A673 (cell line): Measurements from ENCODE around the gene CDH24. TPM values are rescaled to one million over a fixed set of nuclear protein-coding genes. Genes with fewer than 3 reads are reported as not detected.

Experiments
- BruUV-seq: library from RNA; stranded (reverse); fragments of 400-500 nt; replicated peaks from 2 replicates; lab custom pipeline; 2021; lab: Mats Ljungman, UMichigan
- CTCF ChIA-PET: fragments of 300-600 bp; sonication (Branson Sonifier 250); formaldehyde crosslinking; loops from one replicate; lab custom pipeline; 2022; ENCODE audit warnings: antibody characterized with exemption; lab: Charles Lee
- POLR2A ChIA-PET: fragments of 300-600 bp; sonication (Branson Sonifier 250); formaldehyde crosslinking; loops from one replicate; lab custom pipeline; 2022; ENCODE audit warnings: antibody characterized with exemption; ENCODE audit not compliant: low non-redundant PET; lab: Charles Lee
- DNase-seq: peaks from one replicate; pipeline ENCODE4 v3.0.0-alpha.2; 2015; ENCODE audit warnings: low spot score
- H3K27ac ChIP-seq: fragments of 200-600 bp; sonication (generic); 2 replicates; pipeline ENCODE4 v1.5.1; 2016; ENCODE audit warnings: mixed run types, low read depth, mild to moderate bottlenecking, mixed read lengths, antibody characterized with exemption, low read length; ENCODE audit not compliant: poor library complexity, severe bottlenecking
- H3K27me3 ChIP-seq: fragments of 200-600 bp; sonication (generic); replicated peaks from 2 replicates; pipeline ENCODE4 v1.6.1; 2017; ENCODE audit warnings: mixed run types, low read depth, mild to moderate bottlenecking, mixed read lengths, antibody characterized with exemption, low read length; ENCODE audit not compliant: insufficient read depth, poor library complexity
- H3K36me3 ChIP-seq: fragments of 200-600 bp; sonication (generic); 2 replicates; pipeline ENCODE4 v1.6.1; 2016; ENCODE audit warnings: mixed run types, mild to moderate bottlenecking, mixed read lengths, antibody characterized with exemption, low read length; ENCODE audit not compliant: insufficient read depth, poor library complexity, severe bottlenecking
- H3K4me1 ChIP-seq: fragments of 200-600 bp; sonication (generic); 2 replicates; pipeline ENCODE4 v1.6.1; 2017; ENCODE audit warnings: mixed run types, mild to moderate bottlenecking, mixed read lengths, antibody characterized with exemption, low read length; ENCODE audit not compliant: insufficient read depth, poor library complexity, severe bottlenecking
- H3K4me3 ChIP-seq: fragments of 200-600 bp; sonication (generic); 2 replicates; pipeline ENCODE4 v1.5.1; 2016; ENCODE audit warnings: low read depth, mixed run types, mild to moderate bottlenecking, mixed read lengths, low read length; ENCODE audit not compliant: poor library complexity, severe bottlenecking
- H3K9me3 ChIP-seq: fragments of 200-600 bp; sonication (generic); 2 replicates; pipeline ENCODE4 v1.6.1; 2016; ENCODE audit warnings: mixed run types, low read depth, mild to moderate bottlenecking, mixed read lengths, antibody characterized with exemption, low read length; ENCODE audit not compliant: poor library complexity, severe bottlenecking
- EZH2 ChIP-seq: fragments of 200-600 bp; sonication (generic); IDR thresholded peaks from 2 replicates; pipeline ENCODE4 v1.6.1; 2017; ENCODE audit warnings: borderline replicate concordance, low read depth, mild to moderate bottlenecking, mixed read lengths, antibody characterized with exemption, low read length; ENCODE audit not compliant: poor library complexity, severe bottlenecking
- intact Hi-C: fragments of 100-400 bp; cut with micrococcal nuclease; formaldehyde crosslinking; loops from one replicate; pipeline ENCODE4 v1.10.0; 2022; ENCODE audit not compliant: unreplicated experiment
- total RNA-seq: library from RNA; stranded (reverse); gene quantifications from 2 replicates; pipeline ENCODE4 v1.2.3, GENCODE V29; 2021
- TF ChIP-seq, protein P1 (sequence below): fragments of 300-800, 200-600 bp; sonication (generic); conservative IDR thresholded peaks from 2 replicates; pipeline ENCODE4 v1.5.1; 2017; ENCODE audit warnings: low read depth, mild to moderate bottlenecking, antibody characterized with exemption, low read length, moderate library complexity, mixed read lengths

Gene CDH24
- total RNA-seq, 1 experiment from 2014 or later, result 44.8 TPM

DNA sequence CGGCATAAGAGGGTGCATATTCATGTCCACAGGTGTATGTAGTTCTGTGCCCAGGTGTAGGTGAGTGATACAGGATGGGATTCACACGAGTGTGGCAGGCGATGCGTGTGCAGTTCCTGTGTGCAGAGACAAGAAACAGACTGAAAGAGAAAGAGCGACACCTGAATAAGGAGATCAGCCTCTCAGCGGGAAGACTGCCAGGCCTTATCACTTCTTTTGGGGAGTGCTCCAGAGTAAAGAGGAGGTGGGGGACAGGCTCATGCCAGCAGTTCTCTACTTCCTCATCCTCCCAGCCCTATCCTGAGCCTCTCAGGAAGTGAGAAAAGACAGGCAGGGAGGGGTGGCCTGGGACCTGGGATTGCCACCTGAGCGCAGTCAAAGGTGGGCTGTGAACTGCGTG, 12.5 kb downstream of the CDH24 start:
- Histone ChIP-seq H3K4me3 (no peak overlapping the region), H3K27ac (no peak overlapping the region), H3K9me3 (no peaks in the 10 kb centered on the region), H3K27me3 (no peaks in the 10 kb centered on the region), H3K4me1 (no peaks in the 10 kb centered on the region), H3K36me3 (peaks cover 15% of the 10 kb centered on the region)
- intact Hi-C loops, result no loop called here
- ChIA-PET CTCF (no interaction called here), POLR2A (no interaction called here)
- DNase-seq, result no peak
- no TSS peak for BruUV-seq
- TF ChIP-seq EZH2, result no peak
- TF ChIP-seq, protein P1, sequence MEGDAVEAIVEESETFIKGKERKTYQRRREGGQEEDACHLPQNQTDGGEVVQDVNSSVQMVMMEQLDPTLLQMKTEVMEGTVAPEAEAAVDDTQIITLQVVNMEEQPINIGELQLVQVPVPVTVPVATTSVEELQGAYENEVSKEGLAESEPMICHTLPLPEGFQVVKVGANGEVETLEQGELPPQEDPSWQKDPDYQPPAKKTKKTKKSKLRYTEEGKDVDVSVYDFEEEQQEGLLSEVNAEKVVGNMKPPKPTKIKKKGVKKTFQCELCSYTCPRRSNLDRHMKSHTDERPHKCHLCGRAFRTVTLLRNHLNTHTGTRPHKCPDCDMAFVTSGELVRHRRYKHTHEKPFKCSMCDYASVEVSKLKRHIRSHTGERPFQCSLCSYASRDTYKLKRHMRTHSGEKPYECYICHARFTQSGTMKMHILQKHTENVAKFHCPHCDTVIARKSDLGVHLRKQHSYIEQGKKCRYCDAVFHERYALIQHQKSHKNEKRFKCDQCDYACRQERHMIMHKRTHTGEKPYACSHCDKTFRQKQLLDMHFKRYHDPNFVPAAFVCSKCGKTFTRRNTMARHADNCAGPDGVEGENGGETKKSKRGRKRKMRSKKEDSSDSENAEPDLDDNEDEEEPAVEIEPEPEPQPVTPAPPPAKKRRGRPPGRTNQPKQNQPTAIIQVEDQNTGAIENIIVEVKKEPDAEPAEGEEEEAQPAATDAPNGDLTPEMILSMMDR, result no peak

DNA sequence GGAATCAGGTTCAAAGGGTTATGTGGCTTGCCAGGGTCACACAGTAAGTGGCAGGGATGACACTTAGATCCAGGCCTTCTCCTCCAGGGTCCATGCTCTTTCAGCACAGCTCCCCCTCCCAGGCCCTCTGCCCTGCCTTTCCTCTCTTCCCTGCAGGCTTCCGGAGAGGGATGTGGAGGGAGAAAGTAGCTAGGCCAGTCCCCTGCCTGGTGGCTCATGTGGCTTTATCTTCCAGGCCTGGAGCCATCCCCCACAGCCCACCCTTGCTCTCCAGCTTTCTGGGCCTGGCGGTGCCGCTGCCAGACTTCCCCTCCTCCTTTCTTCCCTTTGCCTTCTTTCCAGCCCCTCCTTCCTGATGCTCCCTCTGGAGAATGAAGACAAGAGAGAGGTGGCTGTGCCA, 13.6 kb downstream of the CDH24 start:
- H3K27ac ChIP-seq, result no peak overlapping the region
- ChIA-PET POLR2A (no interaction called here), CTCF (no interaction called here)
- no TSS peak for BruUV-seq
- no peaks in the 10 kb centered on the region for H3K4me1 ChIP-seq
- no peaks in the 10 kb centered on the region for H3K27me3 ChIP-seq
- no peak for TF ChIP-seq EZH2
- TF ChIP-seq, protein P1, result no peak
- no peak overlapping the region for H3K4me3 ChIP-seq
- intact Hi-C loops, result no loop called here
- H3K9me3 ChIP-seq, result no peaks in the 10 kb centered on the region
- no peak for DNase-seq
- peaks cover 5% of the 10 kb centered on the region for H3K36me3 ChIP-seq

DNA sequence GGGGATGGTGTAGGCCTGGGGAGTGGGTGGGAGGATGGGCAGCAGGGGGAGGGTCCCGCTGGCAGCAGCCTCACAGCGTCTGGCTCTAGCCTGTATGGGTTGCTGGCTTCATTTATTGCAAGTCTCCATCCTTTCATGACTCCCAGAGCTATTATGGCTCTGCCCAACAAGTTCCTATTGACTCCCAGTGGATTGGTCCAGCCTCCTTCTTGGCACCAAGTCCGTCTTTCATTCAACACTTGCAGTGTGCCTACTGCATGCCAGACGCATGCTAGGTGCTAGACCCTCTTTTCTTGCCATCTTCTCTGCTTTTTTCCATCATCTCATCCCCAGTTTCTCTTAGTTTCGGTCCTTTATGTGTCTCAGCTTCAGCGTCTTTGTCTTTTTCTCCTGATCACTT, 14.2 kb downstream of the CDH24 start:
- no peak for TF ChIP-seq EZH2
- no peak overlapping the region for H3K27ac ChIP-seq
- H3K4me1 ChIP-seq, result no peaks in the 10 kb centered on the region
- H3K4me3 ChIP-seq, result no peak overlapping the region
- POLR2A ChIA-PET, result interaction anchor here (0.5 kb wide), 1 partner anchor 14 kb away, joined by 3 read pairs; no protein-coding TSS in a partner anchor
- BruUV-seq, result no TSS peak
- no peaks in the 10 kb centered on the region for H3K27me3 ChIP-seq
- no peaks in the 10 kb centered on the region for H3K36me3 ChIP-seq
- CTCF ChIA-PET, result interaction anchor here (0.9 kb wide), 1 partner anchor 54 kb away, joined by 3 read pairs; no protein-coding TSS in a partner anchor
- intact Hi-C loops, result no loop called here
- no peak for DNase-seq
- no peaks in the 10 kb centered on the region for H3K9me3 ChIP-seq

DNA sequence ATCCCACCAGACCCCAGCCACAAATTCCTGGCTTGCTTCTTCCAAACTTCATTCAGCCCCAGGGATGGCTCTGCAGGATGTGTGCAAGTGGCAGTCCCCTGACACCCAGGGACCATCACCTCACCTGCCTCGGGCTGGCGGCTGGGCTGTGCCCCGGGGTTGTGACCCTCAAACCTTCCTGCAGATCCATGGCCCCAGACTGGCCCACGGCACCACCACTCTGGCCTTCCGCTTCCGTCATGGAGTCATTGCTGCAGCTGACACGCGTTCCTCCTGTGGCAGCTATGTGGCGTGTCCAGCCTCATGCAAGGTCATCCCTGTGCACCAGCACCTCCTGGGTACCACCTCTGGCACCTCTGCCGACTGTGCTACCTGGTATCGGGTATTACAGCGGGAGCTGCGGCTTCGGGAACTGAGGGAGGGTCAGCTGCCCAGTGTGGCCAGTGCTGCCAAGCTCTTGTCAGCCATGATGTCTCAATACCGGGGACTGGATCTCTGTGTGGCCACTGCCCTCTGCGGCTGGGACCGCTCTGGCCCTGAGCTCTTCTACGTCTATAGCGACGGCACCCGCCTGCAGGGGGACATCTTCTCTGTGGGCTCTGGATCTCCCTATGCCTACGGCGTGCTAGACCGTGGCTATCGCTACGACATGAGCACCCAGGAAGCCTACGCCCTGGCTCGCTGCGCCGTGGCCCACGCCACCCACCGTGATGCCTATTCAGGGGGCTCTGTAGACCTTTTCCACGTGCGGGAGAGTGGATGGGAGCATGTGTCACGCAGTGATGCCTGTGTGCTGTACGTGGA, 15.0 kb downstream of the CDH24 start, which contains the start of gene PSMB11:
PSMB11 (plus strand) TSS at position 51 of the 804 bp plus-strand sequence; CDS start at position 65, 14 bp downstream.
- H3K4me3 ChIP-seq, result no peak within 1 kb of the TSS
- no peak for DNase-seq
- no peaks in the 10 kb centered on the region for H3K36me3 ChIP-seq
- H3K9me3 ChIP-seq, result no peaks in the 10 kb centered on the region
- BruUV-seq, result no TSS peak
- no peaks in the 10 kb centered on the region for H3K4me1 ChIP-seq
- ChIA-PET POLR2A (interaction anchor here (0.5 kb wide), 1 partner anchor 13 kb away, joined by 3 read pairs; no protein-coding TSS in a partner anchor), CTCF (interaction anchor here (0.9 kb wide), 1 partner anchor 53 kb away, joined by 3 read pairs; no protein-coding TSS in a partner anchor)
- TF ChIP-seq, protein P1, result no peak
- TF ChIP-seq EZH2, result no peak
- no peaks in the 10 kb centered on the region for H3K27me3 ChIP-seq
- no peak within 1 kb of the TSS for H3K27ac ChIP-seq
- intact Hi-C loops, result no loop called here
